AG04450 (cell line): ENCODE data around the gene FAM210B. TPM values are rescaled to one million over a fixed set of nuclear protein-coding genes. Genes with fewer than 3 reads are reported as not detected.
A peak's percentile ranks its signal among the peaks of the same experiment; 100 is the strongest.

Experiments
- CTCF ChIA-PET: fragments of 300-600, 350-600 bp; formaldehyde crosslinking; extraction: SDS; loops from one replicate; lab custom pipeline; 2022; ENCODE audit warnings: antibody characterized with exemption, inconsistent platforms; lab: Charles Lee
- POLR2A ChIA-PET: fragments of 350-600 bp; formaldehyde crosslinking; extraction: SDS; loops from one replicate; lab custom pipeline; 2021; ENCODE audit warnings: antibody characterized with exemption, inconsistent platforms; lab: Yijun Ruan, JAX
- DNase-seq: peaks from one replicate; pipeline ENCODE4 v3.0.0-alpha.2; 2011; ENCODE audit warnings: low read depth, low spot score
- H3K27ac ChIP-seq: one replicate; pipeline ENCODE4 v1.5.1; 2012; ENCODE audit warnings: low read depth, low read length, control low read depth
- H3K27me3 ChIP-seq: one replicate; pipeline ENCODE4 v1.6.0; 2012; ENCODE audit warnings: low read length; ENCODE audit not compliant: control insufficient read depth, insufficient read depth
- H3K4me3 ChIP-seq: 2 replicates; pipeline ENCODE4 v1.5.1; 2011; ENCODE audit warnings: mild to moderate bottlenecking, low read depth, low read length, control low read depth
- H3K9me3 ChIP-seq: 2 replicates; pipeline ENCODE4 v1.5.1; 2012; ENCODE audit warnings: low read length; ENCODE audit not compliant: control insufficient read depth, insufficient read depth
- polyA minus RNA-seq: library from RNA; depleted of rRNA, polyadenylated mRNA; stranded (reverse); fragments of >200 nt; gene quantifications from 2 replicates; pipeline ENCODE4 v1.2.3, GENCODE V29; 2011; rRNA and poly(A)+ RNA removed
- polyA plus RNA-seq: library from polyadenylated mRNA; depleted of rRNA; stranded (reverse); fragments of >200 nt; gene quantifications from 2 replicates; pipeline ENCODE4 v1.2.3, GENCODE V29; 2011; rRNA removed
- TF ChIP-seq, protein P1 (sequence below): IDR thresholded peaks from 2 replicates; pipeline ENCODE4 v1.5.1; 2011; ENCODE audit warnings: low read depth, low read length, control low read depth, inconsistent platforms

FAM210B gene, protein sequence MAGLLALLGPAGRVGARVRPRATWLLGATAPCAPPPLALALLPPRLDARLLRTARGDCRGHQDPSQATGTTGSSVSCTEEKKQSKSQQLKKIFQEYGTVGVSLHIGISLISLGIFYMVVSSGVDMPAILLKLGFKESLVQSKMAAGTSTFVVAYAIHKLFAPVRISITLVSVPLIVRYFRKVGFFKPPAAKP
- polyA plus RNA-seq (72.6 and 81.0 TPM in 2 replicates), polyA minus RNA-seq (30.6 and 35.2 TPM in 2 replicates)

DNA sequence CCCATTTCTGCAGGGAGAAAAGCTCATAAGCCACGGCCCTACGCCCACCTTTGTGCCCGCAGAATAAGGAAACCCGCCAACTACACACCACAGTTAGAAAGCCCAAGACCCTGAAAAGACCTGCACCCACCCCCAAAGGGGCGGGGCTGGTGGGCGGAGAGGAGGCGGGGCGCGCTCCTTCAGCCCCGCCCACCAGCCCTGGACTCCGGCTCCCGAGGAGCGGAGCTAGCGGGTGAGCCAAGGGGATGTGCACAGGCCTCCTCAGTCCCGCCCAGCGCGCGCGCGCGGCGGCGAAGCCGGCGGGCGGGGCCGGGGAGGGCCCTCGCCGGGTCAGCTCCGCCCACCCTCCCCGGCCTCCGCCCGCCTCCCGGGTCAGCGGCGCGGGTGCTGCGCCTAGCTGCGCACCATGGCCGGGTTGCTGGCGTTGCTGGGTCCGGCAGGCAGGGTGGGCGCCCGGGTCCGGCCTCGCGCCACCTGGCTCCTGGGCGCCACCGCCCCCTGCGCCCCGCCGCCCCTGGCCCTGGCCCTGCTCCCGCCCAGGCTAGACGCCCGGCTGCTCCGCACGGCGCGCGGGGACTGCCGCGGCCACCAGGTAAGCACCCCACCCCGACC, at the start of gene FAM210B:
TSS of gene FAM210B (plus strand) at position 375 of the 612 bp plus-strand sequence. CDS start at position 407, 32 bp downstream.
- CTCF ChIA-PET, result interaction anchor here (0.7 to 2.8 kb wide), 3 partner anchors 15 to 281 kb away, joined by 4 to 9 read pairs (median 4); no protein-coding TSS in a partner anchor
- Histone ChIP-seq H3K9me3 (no peaks in the 10 kb centered on the region; the same call in 1 of the 2 replicates), H3K4me3 (peak within 1 kb of the TSS; percentile 78), H3K27me3 (peaks cover 2% of the 10 kb centered on the region), H3K27ac (peak within 1 kb of the TSS; percentile 65)
- TF ChIP-seq, protein P1, sequence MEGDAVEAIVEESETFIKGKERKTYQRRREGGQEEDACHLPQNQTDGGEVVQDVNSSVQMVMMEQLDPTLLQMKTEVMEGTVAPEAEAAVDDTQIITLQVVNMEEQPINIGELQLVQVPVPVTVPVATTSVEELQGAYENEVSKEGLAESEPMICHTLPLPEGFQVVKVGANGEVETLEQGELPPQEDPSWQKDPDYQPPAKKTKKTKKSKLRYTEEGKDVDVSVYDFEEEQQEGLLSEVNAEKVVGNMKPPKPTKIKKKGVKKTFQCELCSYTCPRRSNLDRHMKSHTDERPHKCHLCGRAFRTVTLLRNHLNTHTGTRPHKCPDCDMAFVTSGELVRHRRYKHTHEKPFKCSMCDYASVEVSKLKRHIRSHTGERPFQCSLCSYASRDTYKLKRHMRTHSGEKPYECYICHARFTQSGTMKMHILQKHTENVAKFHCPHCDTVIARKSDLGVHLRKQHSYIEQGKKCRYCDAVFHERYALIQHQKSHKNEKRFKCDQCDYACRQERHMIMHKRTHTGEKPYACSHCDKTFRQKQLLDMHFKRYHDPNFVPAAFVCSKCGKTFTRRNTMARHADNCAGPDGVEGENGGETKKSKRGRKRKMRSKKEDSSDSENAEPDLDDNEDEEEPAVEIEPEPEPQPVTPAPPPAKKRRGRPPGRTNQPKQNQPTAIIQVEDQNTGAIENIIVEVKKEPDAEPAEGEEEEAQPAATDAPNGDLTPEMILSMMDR, result no peak
- POLR2A ChIA-PET, result interaction anchor here (0.5 to 1.4 kb wide), 3 partner anchors 16 to 87 kb away, joined by 3 to 6 read pairs (median 5); partner anchors contain the start of genes AURKA and CSTF1
- DNase-seq, result peak; percentile 57

DNA sequence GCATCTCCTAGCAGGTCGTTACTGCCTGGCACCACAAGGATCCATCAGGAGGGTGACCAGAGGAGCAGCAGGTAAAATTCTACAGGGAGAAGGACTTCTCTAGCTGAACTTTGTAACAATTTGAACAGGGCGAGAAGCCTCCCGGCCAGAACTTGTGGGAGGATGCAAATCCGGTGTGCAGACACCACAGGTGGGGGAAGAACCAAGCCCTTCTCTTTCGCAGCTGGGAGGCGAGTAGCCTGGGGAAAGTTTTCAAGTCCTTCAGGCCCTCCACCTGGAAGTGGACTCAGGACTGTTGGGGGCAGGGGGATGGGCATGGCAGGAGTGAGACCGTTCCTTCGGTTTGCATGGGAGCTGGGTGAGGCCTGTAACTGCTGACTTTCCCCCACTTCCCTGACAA, 42.7 kb upstream of the FAM210B start:
- DNase-seq, result no peak
- no peak overlapping the region for H3K4me3 ChIP-seq
- TF ChIP-seq, protein P1, result no peak
- POLR2A ChIA-PET, result no interaction called here
- H3K27ac ChIP-seq, result no peak overlapping the region
- H3K9me3 ChIP-seq, result no peaks in the 10 kb centered on the region
- H3K27me3 ChIP-seq, result no peaks in the 10 kb centered on the region
- CTCF ChIA-PET, result no interaction called here

DNA sequence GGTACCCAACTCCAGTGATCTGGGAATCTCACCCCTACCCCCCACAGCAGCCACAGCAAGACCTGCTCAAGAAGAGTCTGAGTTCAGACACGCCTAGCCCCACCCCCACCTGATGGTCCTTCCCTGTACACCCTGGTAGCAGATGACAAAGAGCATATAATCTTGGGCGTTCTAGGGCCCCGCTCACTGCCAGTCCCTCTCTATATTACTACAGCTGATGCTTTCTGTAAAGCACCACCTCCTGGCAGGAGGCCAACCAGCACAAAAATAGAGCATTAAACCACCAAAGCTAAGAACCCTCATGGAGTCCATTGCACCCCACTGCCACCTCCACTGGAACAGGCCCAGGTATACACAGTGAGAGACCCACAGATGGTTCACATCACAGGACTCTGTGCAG, 42.3 kb upstream of the FAM210B start:
- ChIA-PET POLR2A (interaction anchor here (0.7 kb wide), 1 partner anchor 22 kb away, joined by 4 read pairs; no protein-coding TSS in a partner anchor), CTCF (no interaction called here)
- Histone ChIP-seq H3K9me3 (no peaks in the 10 kb centered on the region), H3K4me3 (no peak overlapping the region), H3K27me3 (no peaks in the 10 kb centered on the region), H3K27ac (no peak overlapping the region)
- no peak for DNase-seq
- TF ChIP-seq, protein P1, result no peak

DNA sequence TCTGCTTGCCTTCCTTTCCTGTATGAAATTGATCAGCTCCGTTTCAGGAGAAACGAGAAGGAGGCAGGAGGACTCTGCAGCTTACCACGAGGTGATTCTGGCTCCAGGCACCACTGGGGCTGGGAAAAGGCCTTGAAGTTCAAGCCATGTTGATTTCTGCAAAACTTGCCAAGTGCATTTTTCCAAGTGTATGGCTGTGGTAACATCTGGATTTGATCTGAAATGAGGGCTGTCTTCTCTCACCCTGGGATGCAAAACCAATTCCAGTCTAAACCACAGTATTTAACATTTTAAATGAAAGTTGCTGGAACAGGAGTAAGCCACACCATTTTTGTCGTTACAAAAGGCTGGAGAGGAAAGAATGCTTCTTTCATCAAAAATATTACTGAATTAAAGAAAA, 36.1 kb upstream of the FAM210B start:
- no peak overlapping the region for H3K27ac ChIP-seq
- H3K9me3 ChIP-seq, result no peaks in the 10 kb centered on the region
- CTCF ChIA-PET, result no interaction called here
- no peaks in the 10 kb centered on the region for H3K27me3 ChIP-seq
- TF ChIP-seq, protein P1, result no peak
- POLR2A ChIA-PET, result no interaction called here
- H3K4me3 ChIP-seq, result no peak overlapping the region
- no peak for DNase-seq

DNA sequence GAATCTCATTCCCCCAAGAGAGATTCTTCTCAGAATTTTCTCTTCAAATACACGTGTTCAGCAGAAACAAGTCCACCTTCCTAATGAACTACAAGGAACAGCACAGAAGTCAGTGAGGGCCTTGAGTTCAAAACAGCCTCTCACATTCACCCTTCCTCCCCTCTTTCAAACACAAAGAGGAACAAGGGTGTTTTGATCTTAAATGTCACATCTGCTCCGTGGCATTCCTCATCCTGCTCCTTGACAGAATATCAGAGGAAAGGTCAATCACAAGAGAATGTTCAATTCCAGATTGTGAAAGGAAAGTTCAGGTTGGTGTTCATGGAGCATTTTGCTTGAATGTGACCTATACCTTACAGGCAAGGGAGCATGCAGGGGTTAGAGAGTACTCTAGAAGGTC, 35.6 kb upstream of the FAM210B start:
- Histone ChIP-seq H3K27me3 (no peaks in the 10 kb centered on the region), H3K9me3 (no peaks in the 10 kb centered on the region), H3K27ac (no peak overlapping the region), H3K4me3 (no peak overlapping the region)
- no peak for DNase-seq
- POLR2A ChIA-PET, result no interaction called here
- CTCF ChIA-PET, result no interaction called here
- TF ChIP-seq, protein P1, result no peak
